Sigmoid colon (tissue), 7 donors: ENCODE measurements around the gene RAD51AP1. TPM values are rescaled to one million over a fixed set of nuclear protein-coding genes. Genes with fewer than 3 reads are reported as not detected.

Experiments used
- DNase-seq: peaks from one replicate; pipeline ENCODE4 v3.0.0-alpha.2; 2019
- H3K27ac ChIP-seq, 4 donors: fragments of 200-600 bp; sonication (generic); one replicate each; pipeline ENCODE4 v1.5.1; 2016 to 2019; ENCODE audit warnings: mild to moderate bottlenecking in 1 of 4
- H3K27me3 ChIP-seq, 3 donors: fragments of 200-600 bp; sonication (generic); one replicate each; pipeline ENCODE4 v1.5.1; 2019; ENCODE audit warnings: mild to moderate bottlenecking in 1 of 3
- H3K36me3 ChIP-seq, 4 donors: fragments of 200-600 bp; sonication (generic); one replicate each; pipeline ENCODE4 v1.5.1; 2016 to 2019
- H3K4me1 ChIP-seq, 4 donors: fragments of 200-600 bp; sonication (generic); one replicate each; pipeline ENCODE4 v1.5.1; 2017 to 2019
- H3K4me3 ChIP-seq, 4 donors: fragments of 200-600 bp; sonication (generic); one replicate each; pipeline ENCODE4 v1.5.1; 2017 to 2019; ENCODE audit warnings: mild to moderate bottlenecking in 2 of 4, moderate library complexity in 1 of 4
- H3K9me3 ChIP-seq, 4 donors: fragments of 200-600 bp in 3 of 4; sonication (generic) in 3 of 4; one replicate each; pipeline versions ENCODE4 v1.5.1 to v1.6.1; 2013 to 2019
- CTCF ChIP-seq, 4 experiments: fragments of 450-650 bp in 3 of 4; fragments of 200-600 bp in 1 of 4; IDR thresholded peaks; one replicate each; pipeline ENCODE4 v1.5.1; 2016 to 2019; ENCODE audit warnings: antibody characterized with exemption in 4 of 4, mild to moderate bottlenecking in 3 of 4, moderate library complexity in 2 of 4
- EP300 ChIP-seq, 4 donors: sonication (generic); formaldehyde crosslinking; IDR thresholded peaks; one replicate each; pipeline ENCODE4 v1.6.1; 2017; ENCODE audit warnings: antibody characterized with exemption in 4 of 4
- POLR2A ChIP-seq, 2 donors: fragments of 450-650 bp; IDR thresholded peaks; one replicate each; pipeline ENCODE4 v1.6.1; 2016; ENCODE audit warnings: antibody characterized with exemption in 2 of 2, mild to moderate bottlenecking in 2 of 2, moderate library complexity in 2 of 2
- POLR2AphosphoS5 ChIP-seq, 4 donors: sonication (generic); formaldehyde crosslinking; IDR thresholded peaks; one replicate each; pipeline ENCODE4 v1.6.1; 2017; ENCODE audit warnings: antibody characterized with exemption in 4 of 4
- WGBS, 2 donors: extraction: QIAGEN DNeasy Blood & Tissue Kit; methylation state at CpG; one replicate each; pipeline ENCODE4 v1.1.7; 2013; 5-methylcytosine and 5-hydroxymethylcytosine counted together
- intact Hi-C: fragments of 100-400 bp; cut with DNase I; formaldehyde crosslinking; loops from one replicate; pipeline ENCODE4 v1.15.1; 2023
- polyA plus RNA-seq, 3 donors: library from polyadenylated mRNA; stranded (reverse); fragments of 200-250 nt; gene quantifications; one replicate each; pipeline ENCODE4 v1.2.3, GENCODE V29; 2013
- total RNA-seq, 4 donors: library from RNA; depleted of rRNA; stranded (reverse); fragments of >200 nt; gene quantifications; one replicate each; pipeline ENCODE4 v1.1.0, GENCODE V29; 2016
- donor health status: healthy with polysubstance abuse.
- donor health status: Bipolar disorder and iron deficiency.
- donor health status: healthy.

RAD51AP1 gene
- total and polyA plus RNA-seq, 7 donors, result 0.49 to 8.6 (median 2.5) TPM

DNA sequence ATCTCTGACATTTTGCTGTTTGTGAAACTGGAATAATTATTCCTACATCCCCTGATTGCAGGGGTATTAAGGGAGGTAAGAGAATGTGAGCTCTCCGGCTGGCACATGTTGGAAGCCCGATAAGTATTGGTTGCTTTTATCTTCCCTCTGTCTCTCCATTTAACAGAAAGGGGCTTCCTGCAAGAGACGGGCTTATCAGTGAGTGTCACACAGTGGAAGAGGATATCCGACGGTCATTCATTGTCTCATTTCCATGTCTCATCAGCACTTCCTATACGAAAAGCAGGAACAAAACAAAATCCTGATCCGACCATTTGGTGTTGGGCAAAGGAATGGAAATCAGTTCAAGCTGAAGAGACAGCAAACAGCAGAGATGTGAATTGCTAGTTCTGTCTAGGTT is 34.0 kb downstream of the RAD51AP1 start:
- Histone ChIP-seq H3K9me3 (no peaks in the 10 kb centered on the region), H3K4me3 (no peak overlapping the region), H3K4me1 (no peaks in the 10 kb centered on the region), H3K27ac (no peak overlapping the region), H3K36me3 (no peaks in the 10 kb centered on the region), H3K27me3 (no peaks in the 10 kb centered on the region)
- TF ChIP-seq CTCF (IDR thresholded peaks at IDR 0.05) (no peak), POLR2A (IDR thresholded peaks at IDR 0.05) (no peak), EP300 (IDR thresholded peaks at IDR 0.05) (no peak), POLR2AphosphoS5 (IDR thresholded peaks at IDR 0.05) (no peak)
- no peak for DNase-seq
- WGBS, 2 donors, result 90 to 92% methylated on average over 7 of the region's 7 CpGs
- intact Hi-C loops, result no loop called here

GRCh38 chr12:4579305-4580102 is 40.8 kb downstream of the RAD51AP1 start:
- no peak overlapping the region for H3K4me3 ChIP-seq
- H3K27me3 ChIP-seq, result no peaks in the 10 kb centered on the region
- DNase-seq, result no peak
- WGBS, 2 donors, result 19 to 39% methylated on average over 8 of the region's 8 CpGs
- intact Hi-C loops, result no loop called here
- TF ChIP-seq EP300 (IDR thresholded peaks at IDR 0.05) (no peak), CTCF (IDR thresholded peaks at IDR 0.05) (peak in 1 of 4 experiments; percentile 9), POLR2A (IDR thresholded peaks at IDR 0.05) (no peak), POLR2AphosphoS5 (IDR thresholded peaks at IDR 0.05) (no peak)
- H3K9me3 ChIP-seq, result no peaks in the 10 kb centered on the region
- H3K4me1 ChIP-seq, result no peaks in the 10 kb centered on the region
- no peaks in the 10 kb centered on the region for H3K36me3 ChIP-seq
- H3K27ac ChIP-seq, result no peak overlapping the region

- intact Hi-C loops, result no loop called here
- DNase-seq, result no peak
- Histone ChIP-seq H3K27ac (no peak overlapping the region), H3K9me3 (no peaks in the 10 kb centered on the region), H3K4me1 (no peaks in the 10 kb centered on the region), H3K27me3 (no peaks in the 10 kb centered on the region), H3K4me3 (no peak overlapping the region), H3K36me3 (no peaks in the 10 kb centered on the region)
- WGBS, 2 donors, result 68 to 81% methylated on average over 3 of the region's 3 CpGs
- no peak for TF ChIP-seq CTCF (IDR thresholded peaks at IDR 0.05)
- no peak for TF ChIP-seq EP300 (IDR thresholded peaks at IDR 0.05)
- no peak for TF ChIP-seq POLR2A (IDR thresholded peaks at IDR 0.05)
- no peak for TF ChIP-seq POLR2AphosphoS5 (IDR thresholded peaks at IDR 0.05)
Measured at GRCh38 chr12:4580281-4580688, 41.6 kb downstream of the RAD51AP1 start.

DNA sequence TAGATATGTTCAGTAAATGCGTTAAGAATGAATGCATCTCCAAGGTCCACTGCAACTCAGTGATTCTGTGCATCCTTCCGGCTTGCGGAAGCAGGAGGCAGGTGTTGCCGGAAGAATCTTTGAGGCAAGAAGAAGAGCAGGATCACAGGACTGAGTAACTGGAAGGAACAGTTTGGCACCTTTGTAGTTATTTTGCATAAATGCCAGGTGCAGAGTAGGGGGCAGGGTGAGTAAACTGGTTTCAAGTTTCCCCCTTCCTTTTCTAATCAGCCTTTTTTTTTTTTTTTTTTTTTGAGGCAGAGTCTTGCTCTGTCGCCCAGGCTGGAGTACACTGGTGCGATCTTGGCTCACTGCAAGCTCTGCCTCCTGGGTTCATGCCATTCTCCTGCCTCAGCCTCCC is 45.6 kb downstream of the RAD51AP1 start:
- no peaks in the 10 kb centered on the region for H3K4me1 ChIP-seq
- H3K27me3 ChIP-seq, result no peaks in the 10 kb centered on the region
- DNase-seq, result no peak
- H3K4me3 ChIP-seq, result no peak overlapping the region
- H3K27ac ChIP-seq, result no peak overlapping the region
- H3K36me3 ChIP-seq, result no peaks in the 10 kb centered on the region
- WGBS, 2 donors, result 80 to 87% methylated on average over 6 of the region's 6 CpGs
- TF ChIP-seq EP300 (IDR thresholded peaks at IDR 0.05) (no peak), CTCF (IDR thresholded peaks at IDR 0.05) (no peak), POLR2AphosphoS5 (IDR thresholded peaks at IDR 0.05) (no peak), POLR2A (IDR thresholded peaks at IDR 0.05) (no peak)
- intact Hi-C loops, result no loop called here
- no peaks in the 10 kb centered on the region for H3K9me3 ChIP-seq

DNA sequence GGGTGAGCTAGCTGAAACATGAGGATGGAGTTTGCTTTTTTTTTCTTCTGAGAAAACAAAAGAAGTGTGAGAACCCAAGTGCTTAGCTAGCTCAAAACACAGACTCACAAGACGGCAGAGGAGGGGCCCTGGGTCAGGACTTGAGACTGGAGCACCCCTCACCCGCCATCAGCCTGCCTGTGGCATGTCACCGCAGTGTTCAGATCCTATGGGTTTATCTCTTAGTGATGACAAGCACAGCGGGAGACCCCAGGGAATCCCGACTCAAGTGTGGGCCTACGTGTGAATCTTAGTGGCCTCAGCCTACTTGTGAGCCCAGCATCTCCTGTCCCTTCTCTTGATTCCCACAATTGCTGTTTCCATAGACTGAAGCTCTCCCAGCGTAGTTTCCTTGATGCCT is 46.2 kb downstream of the RAD51AP1 start:
- no peak for DNase-seq
- no peaks in the 10 kb centered on the region for H3K27me3 ChIP-seq
- intact Hi-C loops, result no loop called here
- TF ChIP-seq POLR2A (IDR thresholded peaks at IDR 0.05) (no peak), CTCF (IDR thresholded peaks at IDR 0.05) (no peak), POLR2AphosphoS5 (IDR thresholded peaks at IDR 0.05) (no peak), EP300 (IDR thresholded peaks at IDR 0.05) (no peak)
- no peaks in the 10 kb centered on the region for H3K36me3 ChIP-seq
- WGBS, 2 donors, result 94 to 95% methylated on average over 7 of the region's 7 CpGs
- H3K9me3 ChIP-seq, result no peaks in the 10 kb centered on the region
- H3K4me1 ChIP-seq, result no peaks in the 10 kb centered on the region
- H3K4me3 ChIP-seq, result no peak overlapping the region
- no peak overlapping the region for H3K27ac ChIP-seq
